HG03469 (cell line): ENCODE data around the gene PHKG2.

Experiments used
- ATAC-seq: cut with Tn5 transposase; IDR thresholded peaks from one replicate; pipeline ENCODE4 v1.9.1; 2021; ENCODE audit warnings: mild to moderate bottlenecking, moderate library complexity, moderate number of reproducible peaks; ENCODE audit not compliant: unreplicated experiment

Gene PHKG2

DNA sequence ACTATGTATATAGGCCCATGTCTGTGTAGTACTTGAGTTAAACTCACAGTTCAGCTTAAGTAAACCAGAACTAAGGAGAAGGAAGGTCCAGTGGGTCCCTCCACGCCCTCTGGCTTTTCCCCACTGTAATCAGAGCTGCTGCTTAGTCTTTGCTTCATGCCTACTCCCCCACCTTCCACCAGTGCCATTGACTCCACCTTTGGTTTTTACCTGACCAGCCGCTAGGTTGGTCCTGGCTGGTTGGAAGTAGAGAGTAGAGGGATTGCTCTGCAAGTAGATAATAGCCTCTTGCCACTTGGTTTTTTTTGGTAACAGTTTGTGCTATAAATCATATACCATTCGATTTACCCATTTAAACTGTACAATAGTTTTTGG, 22.8 kb upstream of the PHKG2 start:
- no peak for ATAC-seq

GRCh38 chr16:30728321-30728720, 19.9 kb upstream of the PHKG2 start:
- ATAC-seq: no peak

DNA sequence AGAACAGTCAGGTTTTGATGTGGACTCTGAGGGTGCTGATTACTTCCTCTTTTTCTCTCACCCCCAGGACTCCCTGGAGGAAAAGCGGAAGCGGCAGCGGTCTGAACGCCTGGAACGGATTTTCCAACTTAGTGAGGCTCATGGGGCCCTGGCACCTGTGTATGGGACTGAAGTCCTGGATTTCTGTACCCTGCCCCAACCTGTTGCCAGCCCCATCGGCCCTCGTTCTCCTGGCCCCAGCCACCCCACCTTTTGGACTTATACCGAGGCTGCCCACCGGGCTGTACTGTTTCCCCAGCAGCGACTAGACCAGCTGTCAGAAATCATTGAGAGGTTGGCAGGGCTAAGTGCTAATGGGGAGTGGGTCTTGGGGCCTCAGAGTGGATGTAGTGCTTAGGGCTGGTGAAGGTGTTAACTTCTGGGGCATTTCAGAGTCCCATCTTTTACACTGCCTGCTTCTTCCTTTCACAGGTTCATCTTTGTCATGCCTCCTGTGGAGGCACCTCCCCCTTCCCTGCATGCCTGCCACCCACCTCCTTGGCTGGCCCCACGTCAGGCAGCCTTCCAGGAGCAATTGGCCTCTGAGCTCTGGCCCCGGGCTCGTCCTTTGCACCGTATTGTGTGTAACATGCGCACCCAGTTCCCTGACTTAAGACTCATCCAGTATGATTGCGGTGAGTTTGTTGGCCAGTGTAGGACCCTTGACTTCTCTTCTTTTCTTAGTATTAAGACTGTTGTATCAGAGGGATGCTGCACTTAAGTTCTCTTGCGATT, 19.1 kb upstream of the PHKG2 start:
- ATAC-seq: no peak

- ATAC-seq: no peak
These were observed 16.8 kb upstream of the PHKG2 start for GRCh38 chr16:30731411-30731810.

DNA sequence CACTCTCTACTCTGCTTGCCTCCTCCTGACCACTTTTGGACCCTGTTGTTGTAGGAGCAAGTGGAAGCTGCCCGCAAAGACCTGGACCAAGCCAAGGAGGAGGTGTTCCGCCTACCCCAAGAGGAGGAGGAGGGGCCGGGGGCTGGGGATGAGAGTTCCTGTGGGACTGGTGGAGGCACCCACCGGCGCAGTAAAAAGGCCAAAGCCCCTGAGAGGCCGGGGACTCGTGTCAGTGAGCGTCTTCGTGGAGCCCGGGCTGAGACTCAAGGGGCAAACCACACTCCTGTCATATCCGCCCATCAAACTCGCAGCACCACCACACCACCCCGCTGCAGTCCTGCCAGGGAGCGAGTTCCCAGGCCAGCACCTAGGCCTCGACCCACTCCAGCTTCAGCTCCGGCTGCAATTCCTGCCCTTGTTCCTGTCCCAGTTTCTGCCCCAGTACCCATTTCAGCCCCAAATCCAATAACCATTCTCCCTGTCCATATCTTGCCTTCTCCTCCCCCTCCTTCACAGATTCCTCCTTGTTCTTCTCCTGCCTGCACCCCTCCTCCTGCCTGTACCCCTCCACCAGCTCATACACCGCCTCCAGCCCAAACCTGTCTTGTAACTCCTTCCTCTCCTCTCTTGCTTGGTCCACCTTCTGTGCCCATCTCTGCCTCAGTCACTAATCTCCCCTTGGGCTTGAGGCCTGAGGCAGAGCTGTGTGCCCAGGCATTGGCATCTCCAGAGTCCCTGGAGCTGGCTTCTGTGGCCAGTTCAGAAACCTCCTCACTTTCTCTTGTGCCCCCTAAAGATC, 11.0 kb upstream of the PHKG2 start:
- ATAC-seq: no peak

DNA sequence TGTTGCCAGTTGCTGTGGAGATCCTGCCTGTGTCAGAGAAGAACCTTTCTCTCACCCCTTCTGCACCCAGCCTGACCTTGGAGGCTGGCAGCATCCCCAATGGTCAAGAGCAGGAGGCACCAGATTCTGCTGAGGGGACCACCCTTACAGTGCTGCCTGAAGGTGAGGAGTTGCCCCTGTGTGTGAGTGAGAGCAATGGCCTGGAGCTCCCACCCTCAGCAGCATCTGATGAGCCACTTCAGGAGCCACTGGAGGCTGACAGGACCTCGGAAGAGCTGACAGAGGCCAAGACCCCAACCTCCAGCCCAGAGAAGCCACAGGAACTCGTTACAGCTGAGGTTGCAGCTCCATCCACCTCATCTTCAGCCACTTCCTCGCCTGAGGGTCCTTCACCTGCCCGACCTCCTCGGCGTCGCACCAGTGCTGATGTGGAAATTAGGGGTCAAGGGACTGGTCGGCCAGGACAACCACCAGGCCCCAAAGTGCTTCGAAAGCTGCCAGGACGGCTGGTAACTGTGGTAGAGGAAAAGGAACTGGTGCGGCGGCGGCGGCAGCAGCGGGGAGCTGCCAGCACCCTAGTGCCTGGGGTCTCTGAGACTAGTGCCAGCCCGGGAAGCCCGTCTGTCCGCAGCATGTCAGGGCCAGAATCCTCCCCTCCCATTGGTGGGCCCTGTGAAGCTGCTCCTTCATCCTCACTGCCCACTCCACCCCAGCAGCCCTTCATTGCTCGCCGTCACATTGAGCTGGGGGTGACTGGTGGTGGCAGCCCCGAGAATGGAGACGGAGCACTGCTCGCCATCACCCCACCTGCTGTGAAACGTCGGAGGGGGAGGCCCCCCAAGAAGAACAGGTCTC, 10.2 kb upstream of the PHKG2 start:
- no peak for ATAC-seq

- no peak for ATAC-seq
These were observed 9.0 kb upstream of the PHKG2 start for GRCh38 chr16:30738984-30739951.

GRCh38 chr16:30740364-30741251, 7.6 kb upstream of the PHKG2 start:
- no peak for ATAC-seq

DNA sequence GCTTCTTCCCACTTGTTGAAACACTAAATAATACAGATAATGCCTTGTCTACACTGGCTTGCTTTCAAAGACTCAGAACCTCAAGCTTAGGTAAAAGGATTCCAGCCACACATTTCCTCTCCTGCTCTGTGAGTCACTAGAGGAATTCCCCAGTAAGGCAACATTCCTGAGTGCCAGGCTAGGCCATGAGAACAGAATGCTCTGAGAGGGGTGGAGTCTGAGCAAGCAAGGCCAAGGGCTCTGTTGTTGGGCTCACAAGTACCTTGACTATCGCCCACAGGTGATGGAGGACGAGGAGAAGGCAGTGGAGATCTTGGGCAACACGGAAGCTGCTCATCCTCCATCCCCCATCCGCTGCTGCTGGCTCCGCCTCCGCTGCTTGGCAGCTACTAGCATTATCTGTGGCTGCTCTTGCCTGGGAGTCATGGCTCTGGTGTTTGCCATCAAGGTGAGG, 6.7 kb upstream of the PHKG2 start:
- no peak for ATAC-seq

DNA sequence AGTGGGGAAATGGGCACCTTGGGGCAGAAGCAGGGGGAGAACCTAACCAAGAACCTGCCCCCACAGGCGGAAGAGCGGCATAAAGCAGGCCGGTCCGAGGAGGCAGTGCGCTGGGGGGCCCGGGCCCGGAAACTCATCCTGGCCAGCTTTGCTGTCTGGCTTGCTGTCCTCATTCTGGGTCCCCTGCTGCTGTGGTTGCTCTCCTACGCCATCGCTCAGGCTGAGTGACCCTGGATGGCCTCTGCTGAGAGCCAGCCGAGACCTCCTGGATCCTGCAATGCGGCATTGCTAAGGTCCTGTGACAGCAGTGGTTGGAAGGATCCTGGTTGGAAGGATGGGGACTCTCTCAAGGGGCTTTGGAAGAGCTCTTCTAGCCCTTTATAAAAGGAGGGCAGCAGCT, 4.5 kb upstream of the PHKG2 start:
- no peak for ATAC-seq

DNA sequence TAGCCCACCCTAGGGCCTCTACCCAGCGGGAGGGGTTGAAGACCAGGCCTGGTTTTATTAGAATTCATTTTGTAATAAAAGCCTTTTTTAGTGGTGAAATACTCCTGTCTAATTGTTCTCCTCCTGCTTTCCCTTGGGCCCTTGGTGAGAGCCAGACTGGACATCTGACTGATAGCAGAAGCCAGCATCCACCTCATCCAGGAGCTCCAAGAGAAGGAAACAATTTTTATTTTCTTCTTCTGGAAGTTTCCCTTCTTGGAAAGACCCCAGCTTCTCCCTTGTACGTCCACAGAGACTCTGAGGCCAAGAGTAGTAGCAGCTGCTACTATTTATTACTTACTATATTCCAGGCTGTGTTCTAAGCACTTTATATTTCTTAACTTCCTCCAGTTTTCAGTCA, 4.0 kb upstream of the PHKG2 start:
- no peak for ATAC-seq

DNA sequence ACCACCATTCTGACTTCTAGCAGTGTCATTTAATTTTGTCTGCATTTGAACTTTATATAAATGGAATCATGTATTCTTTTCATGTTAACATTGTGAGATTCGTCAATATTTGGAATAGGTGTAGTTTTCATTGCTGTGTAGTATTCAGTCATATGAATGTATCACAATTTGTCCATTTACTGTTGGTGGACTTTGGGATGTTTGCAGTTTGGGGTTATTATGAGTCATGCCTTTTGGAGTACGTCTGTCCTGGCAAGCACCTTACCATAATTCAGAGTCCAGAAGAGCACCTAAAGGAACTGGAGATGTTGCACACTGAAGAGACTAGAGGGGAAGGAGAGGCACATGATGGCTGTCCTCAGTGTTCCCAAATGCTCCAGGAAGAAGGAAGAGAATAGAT, 3.1 kb upstream of the PHKG2 start:
- no peak for ATAC-seq

DNA sequence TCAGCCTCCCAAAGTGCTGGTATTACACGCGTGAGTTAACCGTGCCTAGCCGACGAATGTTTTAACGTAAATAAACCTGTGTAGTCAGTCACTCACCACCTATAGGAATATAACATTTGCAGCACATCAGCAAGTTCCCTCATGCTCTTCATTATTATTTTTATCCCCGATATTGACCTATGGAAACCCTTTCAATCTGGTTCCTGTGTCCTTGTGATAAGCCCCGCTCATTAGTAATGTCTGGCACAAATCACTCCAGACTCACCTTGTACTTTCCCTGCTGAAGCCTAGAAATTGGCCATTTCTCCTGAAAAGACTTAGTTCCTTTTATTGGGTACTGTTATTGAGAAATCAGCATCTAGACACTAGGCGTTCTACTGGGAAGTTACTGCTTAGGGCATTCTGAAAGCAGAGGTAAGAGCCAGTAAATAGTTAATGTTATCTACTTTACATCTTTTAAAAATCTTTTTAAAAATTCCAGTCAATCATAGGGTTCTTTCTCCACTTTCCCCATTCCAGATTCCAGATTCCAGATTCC, 1.5 kb upstream of the PHKG2 start:
- no peak for ATAC-seq

DNA sequence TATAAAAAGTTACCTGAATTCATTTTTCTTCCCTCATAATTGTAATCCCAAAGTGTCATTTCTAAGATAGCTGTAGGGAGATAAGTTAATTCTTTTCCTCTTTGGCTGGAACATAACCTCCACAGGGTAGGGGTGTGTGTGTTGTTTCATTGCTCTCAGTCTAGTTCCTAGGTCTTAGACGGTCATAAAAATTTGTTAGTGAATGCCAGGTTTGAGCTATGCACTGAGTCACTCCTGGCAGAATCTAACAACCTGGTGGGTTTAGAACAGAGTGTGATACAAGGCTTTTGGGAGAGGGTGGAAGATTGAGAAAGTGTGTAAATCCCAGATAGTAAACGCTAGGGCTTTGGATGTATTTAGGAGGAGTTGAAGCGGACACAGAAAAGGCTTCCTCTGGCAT, 894 bp upstream of the PHKG2 start:
- no peak for ATAC-seq

GRCh38 chr16:30748634-30749445, 615 bp downstream of the PHKG2 start:
- no peak for ATAC-seq

GRCh38 chr16:30750201-30750600, 2.0 kb downstream of the PHKG2 start:
- no peak for ATAC-seq

- ATAC-seq: no peak
These were observed 2.7 kb downstream of the PHKG2 start for GRCh38 chr16:30750876-30751465.

DNA sequence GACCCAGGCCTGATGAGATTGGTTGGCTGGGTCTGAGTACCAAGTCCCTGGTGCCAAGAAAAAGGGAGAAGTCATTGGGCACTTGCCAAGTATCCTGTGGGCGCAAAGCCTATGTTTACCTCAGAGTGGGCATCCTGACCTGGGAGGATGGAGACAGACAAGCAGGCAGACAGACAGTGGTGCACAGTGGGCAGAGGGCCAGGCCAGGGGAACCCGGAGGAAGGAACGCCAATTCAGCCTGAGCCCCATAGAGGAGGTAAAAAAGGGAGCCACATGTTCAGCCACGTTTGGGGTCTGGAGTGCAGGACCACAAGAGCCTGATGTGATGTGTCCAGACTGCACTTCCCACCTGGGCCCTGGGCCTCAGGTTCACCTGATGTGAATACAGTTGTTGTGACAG, 5.4 kb downstream of the PHKG2 start:
- ATAC-seq: no peak
